ENCODE data around the gene NOXA1.

NOXA1 gene

GRCh38 chr9:137427454-137428310 lies 4.5 kb downstream of the NOXA1 start:
- DNase-seq = no peak

- DNase-seq = no peak
These were observed 5.1 kb downstream of the NOXA1 start for GRCh38 chr9:137428311-137428630.

GRCh38 chr9:137428841-137429545 lies 5.8 kb downstream of the NOXA1 start:
- no peak for DNase-seq

- no peak for DNase-seq
These were observed 6.3 kb downstream of the NOXA1 start for GRCh38 chr9:137429546-137429890.

DNA sequence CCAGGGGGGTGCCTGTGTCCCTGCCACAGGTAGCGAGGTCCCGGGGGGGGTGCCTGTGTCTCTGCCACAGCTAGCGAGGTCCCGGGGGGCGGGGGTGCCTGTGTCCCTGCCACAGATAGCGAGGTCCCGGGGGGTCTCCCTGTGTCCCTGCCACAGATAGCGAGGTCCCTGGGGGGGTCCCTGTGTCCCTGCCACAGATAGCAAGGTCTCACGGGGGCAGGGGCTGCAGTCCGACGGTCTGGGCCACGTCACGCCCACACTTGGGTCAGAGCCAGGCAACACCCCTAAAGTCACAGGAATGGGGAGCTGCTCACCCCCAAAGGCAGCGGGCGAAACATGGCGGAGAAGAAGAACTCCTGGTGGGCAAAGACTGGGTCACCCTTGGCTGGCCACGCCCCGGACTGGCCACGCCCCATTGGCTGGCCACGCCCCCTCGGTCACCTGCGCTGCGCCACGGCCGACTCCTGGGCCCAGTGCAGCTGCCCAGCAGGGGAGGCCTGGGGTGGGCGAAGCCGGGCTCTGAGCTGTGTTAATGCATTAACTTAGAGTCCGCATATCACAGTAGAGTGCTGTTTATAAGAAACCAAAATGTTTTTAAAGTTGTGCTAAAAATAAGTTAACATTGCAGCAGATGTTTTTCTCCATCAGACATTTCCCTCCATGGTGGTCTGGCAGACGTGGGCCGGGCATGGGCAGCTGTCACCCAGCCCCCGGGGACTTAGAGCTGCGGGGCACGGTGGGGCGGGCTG lies 7.0 kb downstream of the NOXA1 start:
- no peak for DNase-seq

GRCh38 chr9:137430723-137431415 lies 7.7 kb downstream of the NOXA1 start:
- DNase-seq = no peak

DNA sequence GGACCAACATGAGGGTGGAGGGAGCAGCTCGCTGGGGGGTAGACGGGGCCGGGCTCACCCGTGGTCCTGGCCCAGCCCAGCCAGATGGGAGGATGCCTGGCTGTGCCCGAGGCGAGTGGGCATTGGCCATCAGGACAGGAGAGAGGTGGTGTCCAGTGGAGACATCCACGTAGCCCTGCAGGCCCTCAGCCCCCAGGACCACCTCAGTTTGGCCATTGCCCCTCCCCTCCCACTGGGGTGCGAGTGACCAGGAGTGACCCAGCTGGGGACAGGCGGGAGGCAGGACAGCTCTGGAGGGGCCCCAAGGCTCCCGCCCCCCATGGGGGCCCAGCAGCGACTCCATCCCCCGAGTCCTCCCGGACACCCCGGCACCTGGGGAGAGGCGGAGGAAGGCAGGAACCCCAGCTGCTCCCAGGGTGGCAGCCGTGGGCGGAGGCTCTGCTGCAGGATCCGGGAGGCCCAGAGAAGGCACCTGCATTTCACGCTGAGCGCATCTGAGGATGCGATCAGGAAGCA lies 8.3 kb downstream of the NOXA1 start:
- DNase-seq = no peak

DNA sequence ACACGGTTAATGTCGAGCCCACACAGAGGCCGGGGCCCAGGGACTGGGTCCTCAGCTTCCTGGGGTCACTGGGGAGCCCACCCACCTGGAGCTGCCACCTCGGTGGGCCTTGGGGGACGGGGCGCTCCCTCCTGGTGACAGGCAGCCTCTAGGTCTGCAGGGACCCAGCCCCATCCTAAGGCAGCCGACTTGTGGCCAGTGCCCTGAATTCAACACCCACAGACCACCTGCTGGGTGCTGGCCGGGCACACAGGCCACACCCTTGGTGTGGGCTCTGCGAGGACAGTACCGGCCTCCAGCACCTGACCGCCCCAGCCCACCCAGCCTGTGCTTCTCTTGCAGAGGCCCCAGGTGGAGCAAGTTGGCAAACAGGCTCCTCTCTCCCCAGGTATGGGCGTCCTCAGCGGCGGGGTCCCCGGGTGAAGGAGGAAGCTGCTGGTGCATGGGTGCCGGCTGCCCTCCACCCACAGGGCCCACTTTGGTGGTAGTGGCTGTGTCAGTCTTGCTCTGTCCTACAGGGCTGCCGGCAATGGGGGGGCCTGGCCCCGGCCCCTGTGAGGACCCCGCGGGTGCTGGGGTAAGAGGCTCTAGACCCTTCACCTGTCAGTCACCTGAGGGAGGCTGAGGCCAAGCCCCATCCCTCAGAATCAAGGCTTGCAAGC lies 9.6 kb downstream of the NOXA1 start:
- DNase-seq = no peak

DNA sequence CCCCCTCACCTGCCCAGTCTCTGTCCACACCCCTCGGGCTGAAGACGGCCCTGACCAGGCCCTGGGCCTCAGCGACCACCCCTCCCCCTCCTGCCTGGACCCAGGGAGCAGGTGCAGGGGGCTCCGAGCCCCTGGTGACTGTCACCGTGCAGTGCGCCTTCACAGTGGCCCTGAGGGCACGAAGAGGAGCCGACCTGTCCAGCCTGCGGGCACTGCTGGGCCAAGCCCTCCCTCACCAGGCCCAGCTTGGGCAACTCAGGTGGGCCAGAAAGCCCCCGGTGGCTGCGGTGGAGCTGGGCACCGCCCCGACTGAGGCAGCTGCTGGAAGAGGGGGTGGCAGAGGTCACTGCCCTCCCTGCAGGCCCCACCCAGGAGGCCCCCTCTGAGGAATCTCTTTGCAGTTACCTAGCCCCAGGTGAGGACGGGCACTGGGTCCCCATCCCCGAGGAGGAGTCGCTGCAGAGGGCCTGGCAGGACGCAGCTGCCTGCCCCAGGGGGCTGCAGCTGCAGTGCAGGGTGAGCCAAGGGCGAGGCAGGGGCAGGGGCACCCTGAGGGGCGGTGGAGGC lies 10.2 kb downstream of the NOXA1 start:
- DNase-seq = no peak

GRCh38 chr9:137433916-137434431 lies 10.8 kb downstream of the NOXA1 start:
- DNase-seq = no peak

- no peak for DNase-seq
These were observed 11.5 kb downstream of the NOXA1 start for GRCh38 chr9:137434498-137435380.

GRCh38 chr9:137435381-137435891 lies 12.2 kb downstream of the NOXA1 start:
- DNase-seq = no peak

- DNase-seq = no peak
These were observed 13.0 kb downstream of the NOXA1 start for GRCh38 chr9:137435980-137436760.

GRCh38 chr9:137436761-137437600 lies 13.8 kb downstream of the NOXA1 start:
- DNase-seq = no peak

- no peak for DNase-seq
These were observed 14.7 kb downstream of the NOXA1 start for GRCh38 chr9:137437691-137438590.

- DNase-seq = no peak
These were observed 15.5 kb downstream of the NOXA1 start for GRCh38 chr9:137438591-137439157.

- DNase-seq = no peak
These were observed 16.0 kb downstream of the NOXA1 start for GRCh38 chr9:137439158-137439714.

Measured in retina (tissue), 1 donor.